GM19467 (cell line): ENCODE measurements around the gene ADM5.
"Not testable (repeated sequence)": the region's sequence is repeated elsewhere in the genome, so short reads cannot be mapped to it uniquely, and the experiment has no call there.

ENCODE experiments used
- ATAC-seq: cut with Tn5 transposase; IDR thresholded peaks from one replicate; pipeline ENCODE4 v1.9.1; 2021; ENCODE audit warnings: mild to moderate bottlenecking, moderate library complexity; ENCODE audit not compliant: unreplicated experiment

Gene ADM5

GRCh38 chr19:49699364-49699763 lies 10.0 kb downstream of the ADM5 start:
- no peak for ATAC-seq

DNA sequence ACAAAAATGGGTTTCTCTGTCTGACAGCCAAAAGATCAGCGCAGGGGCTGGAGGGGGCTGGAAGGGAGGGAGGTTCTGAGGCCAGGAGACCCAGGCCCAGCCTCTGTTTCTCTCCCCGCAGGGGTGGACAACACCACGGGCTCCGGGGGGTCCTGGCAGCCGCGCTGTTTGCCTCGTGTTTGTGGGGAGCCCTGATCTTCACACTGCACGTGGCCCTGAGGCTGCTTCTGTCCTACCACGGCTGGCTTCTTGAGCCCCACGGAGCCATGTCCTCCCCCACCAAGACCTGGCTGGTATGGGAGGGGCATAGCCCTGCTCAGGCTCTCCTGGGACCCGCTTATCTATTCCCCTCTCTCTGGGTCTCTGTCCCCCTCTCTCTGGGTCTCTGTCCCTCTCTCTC lies 11.2 kb downstream of the ADM5 start:
- no peak for ATAC-seq

- no peak for ATAC-seq
Observed at GRCh38 chr19:49701271-49701786, 11.9 kb downstream of the ADM5 start.

GRCh38 chr19:49704888-49705642 lies 15.7 kb downstream of the ADM5 start:
- ATAC-seq = no peak

DNA sequence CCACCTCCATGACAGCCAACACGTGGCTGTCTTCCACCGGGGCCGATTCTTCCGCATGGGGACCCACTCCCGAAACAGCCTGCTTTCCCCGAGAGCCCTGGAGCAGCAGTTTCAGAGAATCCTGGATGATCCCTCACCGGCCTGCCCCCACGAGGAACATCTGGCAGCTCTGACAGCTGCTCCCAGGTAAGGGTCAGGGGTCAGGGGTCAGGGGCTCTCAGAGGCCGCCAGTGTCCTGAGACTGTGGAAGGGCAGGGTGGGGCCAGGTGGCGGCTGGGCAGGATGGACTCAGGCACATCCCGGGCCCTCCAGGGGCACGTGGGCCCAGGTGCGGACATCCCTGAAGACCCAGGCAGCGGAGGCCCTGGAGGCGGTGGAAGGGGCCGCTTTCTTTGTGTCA lies 16.5 kb downstream of the ADM5 start:
- no peak for ATAC-seq

DNA sequence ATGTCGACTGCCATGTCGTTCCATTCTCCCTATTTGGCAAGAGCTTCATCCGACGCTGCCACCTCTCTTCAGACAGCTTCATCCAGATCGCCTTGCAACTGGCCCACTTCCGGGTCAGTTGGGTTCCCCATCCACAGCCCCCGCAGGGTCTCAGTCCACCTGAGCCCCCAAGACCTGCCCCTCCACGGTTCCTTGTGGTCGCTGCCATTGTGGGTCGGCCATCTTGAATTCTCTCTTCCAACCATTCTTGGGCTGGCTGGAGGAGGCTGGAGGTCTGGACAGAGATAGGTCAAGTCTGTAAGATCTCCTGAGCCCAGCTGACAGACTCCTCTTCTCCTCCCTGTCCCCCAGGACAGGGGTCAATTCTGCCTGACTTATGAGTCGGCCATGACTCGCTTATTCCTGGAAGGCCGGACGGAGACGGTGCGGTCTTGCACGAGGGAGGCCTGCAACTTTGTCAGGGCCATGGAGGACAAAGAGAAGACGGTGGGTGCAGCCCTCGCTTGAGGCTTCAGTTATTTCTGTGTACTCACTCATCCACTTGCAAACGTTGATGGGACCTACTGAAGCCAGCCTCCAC lies 21.1 kb downstream of the ADM5 start:
- no peak for ATAC-seq

DNA sequence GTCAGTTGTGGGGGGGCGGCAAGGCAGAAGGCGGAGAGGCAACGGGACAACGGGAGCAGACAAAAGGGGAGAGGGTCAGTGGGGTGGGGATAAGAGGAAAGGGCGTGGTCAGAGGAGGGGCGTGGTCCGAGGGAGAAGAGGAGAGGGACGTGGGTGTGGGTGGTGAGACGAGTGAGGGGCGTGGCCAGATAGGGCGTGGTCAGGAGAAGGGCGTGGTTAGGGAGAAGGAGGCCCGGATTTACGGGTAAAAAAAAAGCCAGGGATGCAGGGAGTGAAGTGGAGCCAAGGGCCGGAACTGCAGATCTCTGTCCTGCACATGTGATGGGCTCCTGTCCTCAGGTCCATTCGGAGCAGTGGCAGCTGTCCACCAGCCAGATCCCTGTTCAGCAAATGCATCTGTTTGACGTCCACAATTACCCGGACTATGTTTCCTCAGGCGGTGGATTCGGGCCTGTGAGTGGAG lies 23.0 kb downstream of the ADM5 start:
- no peak for ATAC-seq

- no peak for ATAC-seq
Observed at GRCh38 chr19:49713236-49713845, 23.9 kb downstream of the ADM5 start.

GRCh38 chr19:49716154-49716553 lies 26.8 kb downstream of the ADM5 start:
- ATAC-seq = no peak

GRCh38 chr19:49718511-49718910 lies 29.1 kb downstream of the ADM5 start:
- ATAC-seq = no peak

- no peak for ATAC-seq
Observed at GRCh38 chr19:49718991-49719390, 29.6 kb downstream of the ADM5 start.

DNA sequence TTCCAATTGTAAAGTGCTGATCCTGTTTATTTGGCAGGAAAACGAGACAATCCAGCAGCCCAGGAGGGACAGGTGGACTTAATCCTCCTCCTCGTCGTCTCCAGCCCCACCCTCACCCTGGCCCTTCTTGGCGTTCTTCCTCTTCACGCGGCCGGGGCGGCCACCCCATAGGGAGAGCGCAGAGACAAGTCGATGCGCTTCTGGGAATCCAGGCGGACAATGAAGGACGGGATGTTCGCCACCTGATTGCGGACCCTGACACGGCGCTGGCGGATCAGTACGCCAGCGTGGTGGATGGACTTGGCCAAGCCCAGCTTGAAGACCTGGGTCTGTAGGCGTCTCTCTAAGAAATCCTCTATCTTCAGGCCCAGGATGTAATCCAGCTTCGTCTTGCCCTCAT lies 30.0 kb downstream of the ADM5 start:
- ATAC-seq = not testable (repeated sequence)

DNA sequence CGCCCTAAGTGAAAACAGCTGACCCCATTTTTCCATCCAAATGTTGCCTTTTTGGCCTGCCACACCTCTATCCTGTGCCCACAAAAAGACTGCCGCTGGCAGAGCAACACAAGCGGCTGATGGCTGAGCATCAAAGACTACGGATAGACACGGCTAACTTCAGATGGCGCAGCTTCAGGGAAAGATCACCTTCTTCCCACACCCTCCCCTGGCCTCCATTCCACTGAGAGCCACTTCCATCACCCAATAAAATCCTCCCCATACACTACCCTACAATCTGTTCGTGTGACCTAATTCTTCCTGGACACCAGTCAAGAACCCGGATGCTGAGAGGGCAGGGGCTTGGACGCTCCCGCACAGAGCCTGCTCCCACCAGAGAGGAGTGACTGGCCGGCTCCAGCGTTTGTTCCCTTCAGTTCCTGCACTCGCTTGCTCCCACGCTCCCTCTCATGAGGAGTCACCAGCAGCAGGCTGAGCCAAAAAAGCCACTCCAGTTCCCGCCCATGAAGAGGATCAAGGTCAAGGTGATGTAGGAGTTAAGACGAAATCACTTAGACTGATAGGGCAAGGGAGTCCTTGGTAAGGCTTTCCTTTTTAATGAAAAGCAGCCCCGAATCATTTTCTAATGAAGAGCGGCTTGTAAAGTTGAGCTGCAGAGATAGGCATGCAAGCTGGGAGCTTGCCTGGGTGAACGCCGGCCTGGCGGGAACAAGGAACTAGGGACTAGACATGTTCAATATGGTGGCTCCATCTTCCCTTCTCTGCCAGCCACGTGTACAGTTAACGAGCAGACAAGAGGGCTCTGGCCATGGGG lies 38.0 kb downstream of the ADM5 start:
- no peak for ATAC-seq

DNA sequence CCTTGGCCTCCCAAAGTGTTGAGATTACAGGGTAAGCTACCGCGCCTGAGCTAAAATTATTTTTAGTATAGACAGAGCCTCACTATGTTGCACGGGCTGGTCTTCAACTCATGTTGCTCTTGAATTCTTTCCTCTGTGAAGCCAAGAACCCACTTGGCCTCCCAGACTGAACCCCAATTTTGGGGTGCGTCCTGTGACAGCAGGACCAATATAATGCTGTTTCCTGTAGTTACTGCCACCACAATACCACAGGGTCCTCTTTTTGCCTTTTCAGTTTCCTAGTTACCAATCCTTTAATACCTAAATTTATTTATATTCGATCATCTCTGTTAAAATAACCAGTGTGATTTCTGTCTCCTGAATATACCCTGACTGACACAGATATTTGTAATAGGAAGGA lies 40.8 kb downstream of the ADM5 start:
- ATAC-seq = no peak

- ATAC-seq = no peak
Observed at GRCh38 chr19:49738268-49738667, 48.9 kb downstream of the ADM5 start.

- ATAC-seq = no peak
Observed at GRCh38 chr19:49739098-49739497, 49.7 kb downstream of the ADM5 start.

- ATAC-seq = no peak
Observed at GRCh38 chr19:49739933-49740332, 50.5 kb downstream of the ADM5 start.
